ENCODE data around the gene CFAP54. TPM values are rescaled to one million over a fixed set of nuclear protein-coding genes. Genes with fewer than 3 reads are reported as not detected.

The CFAP54 gene
- polyA plus RNA-seq, 1 donor = 0.46 TPM

DNA sequence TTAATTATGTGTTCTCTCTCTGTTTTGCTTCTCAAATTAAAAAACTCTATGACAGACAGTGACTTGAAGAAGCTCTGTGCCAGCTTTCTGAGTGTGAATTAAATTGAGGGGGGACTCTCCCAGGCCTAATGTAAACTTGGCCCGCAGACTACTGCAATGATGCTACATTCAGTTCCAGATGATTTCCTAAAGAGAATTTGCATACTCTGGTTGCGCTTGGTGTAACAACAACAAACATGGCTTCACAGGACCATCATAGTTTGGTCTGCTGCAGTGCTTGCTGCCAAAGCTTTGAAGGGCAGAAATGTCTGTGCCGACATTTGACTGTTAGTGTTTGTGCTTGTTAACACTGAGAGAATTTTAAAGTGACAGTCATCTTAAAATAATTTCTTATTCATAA lies 25.0 kb downstream of the CFAP54 start:
- Histone ChIP-seq H3K4me1 (ENCODE audit: control insufficient read depth, insufficient read depth, low read length) (no peaks in the 10 kb centered on the region), H3K9me3 (ENCODE audit: control insufficient read depth, low read depth, low read length) (no peaks in the 10 kb centered on the region), H3K4me3 (ENCODE audit: low read length) (no peak overlapping the region), H3K36me3 (ENCODE audit: control insufficient read depth, insufficient read depth, low read length) (no peaks in the 10 kb centered on the region), H3K27me3 (ENCODE audit: control insufficient read depth, insufficient read depth, low read length) (no peaks in the 10 kb centered on the region), H3K27ac (ENCODE audit: low read length) (no peak overlapping the region)
- no CpG with 5 or more reads among the region's 3 CpGs for WGBS (ENCODE audit: insufficient coverage, low lambda C conversion rate)
- no peak for DNase-seq

- no peaks in the 10 kb centered on the region for H3K9me3 ChIP-seq (ENCODE audit: control insufficient read depth, low read depth, low read length)
- no peaks in the 10 kb centered on the region for H3K36me3 ChIP-seq (ENCODE audit: control insufficient read depth, insufficient read depth, low read length)
- 20% methylated on average over 3 of the region's 8 CpGs for WGBS (ENCODE audit: insufficient coverage, low lambda C conversion rate)
- H3K27me3 ChIP-seq (ENCODE audit: control insufficient read depth, insufficient read depth, low read length) = no peaks in the 10 kb centered on the region
- H3K4me3 ChIP-seq (ENCODE audit: low read length) = no peak overlapping the region
- H3K27ac ChIP-seq (ENCODE audit: low read length) = no peak overlapping the region
- H3K4me1 ChIP-seq (ENCODE audit: control insufficient read depth, insufficient read depth, low read length) = no peaks in the 10 kb centered on the region
- peak; percentile 47 to 48 for DNase-seq
Measured at GRCh38 chr12:96516472-96517430, 27.4 kb downstream of the CFAP54 start.

DNA sequence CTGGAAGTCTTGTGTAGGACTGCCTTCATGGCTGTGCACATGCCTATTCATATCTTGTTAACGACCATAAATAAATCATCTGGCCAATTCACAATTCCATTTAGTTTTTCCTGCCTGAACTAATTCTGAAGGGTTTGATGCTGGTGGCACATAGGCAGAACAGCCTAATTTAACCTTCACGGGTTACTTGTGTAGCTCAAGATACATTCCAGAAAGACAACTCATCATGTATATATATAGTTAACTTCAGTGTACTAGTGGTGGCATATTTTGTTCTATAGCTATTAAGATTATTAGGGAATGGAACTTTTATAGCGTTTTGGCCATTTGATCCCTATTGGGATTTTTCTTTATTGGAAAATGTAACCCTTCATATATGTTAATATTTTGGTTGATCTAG lies 31.4 kb downstream of the CFAP54 start:
- Histone ChIP-seq H3K27ac (ENCODE audit: low read length) (no peak overlapping the region), H3K9me3 (ENCODE audit: control insufficient read depth, low read depth, low read length) (no peaks in the 10 kb centered on the region), H3K4me3 (ENCODE audit: low read length) (no peak overlapping the region), H3K36me3 (ENCODE audit: control insufficient read depth, insufficient read depth, low read length) (no peaks in the 10 kb centered on the region), H3K4me1 (ENCODE audit: control insufficient read depth, insufficient read depth, low read length) (no peaks in the 10 kb centered on the region), H3K27me3 (ENCODE audit: control insufficient read depth, insufficient read depth, low read length) (no peaks in the 10 kb centered on the region)
- DNase-seq = no peak
- no CpG with 5 or more reads among the region's 3 CpGs for WGBS (ENCODE audit: insufficient coverage, low lambda C conversion rate)

DNA sequence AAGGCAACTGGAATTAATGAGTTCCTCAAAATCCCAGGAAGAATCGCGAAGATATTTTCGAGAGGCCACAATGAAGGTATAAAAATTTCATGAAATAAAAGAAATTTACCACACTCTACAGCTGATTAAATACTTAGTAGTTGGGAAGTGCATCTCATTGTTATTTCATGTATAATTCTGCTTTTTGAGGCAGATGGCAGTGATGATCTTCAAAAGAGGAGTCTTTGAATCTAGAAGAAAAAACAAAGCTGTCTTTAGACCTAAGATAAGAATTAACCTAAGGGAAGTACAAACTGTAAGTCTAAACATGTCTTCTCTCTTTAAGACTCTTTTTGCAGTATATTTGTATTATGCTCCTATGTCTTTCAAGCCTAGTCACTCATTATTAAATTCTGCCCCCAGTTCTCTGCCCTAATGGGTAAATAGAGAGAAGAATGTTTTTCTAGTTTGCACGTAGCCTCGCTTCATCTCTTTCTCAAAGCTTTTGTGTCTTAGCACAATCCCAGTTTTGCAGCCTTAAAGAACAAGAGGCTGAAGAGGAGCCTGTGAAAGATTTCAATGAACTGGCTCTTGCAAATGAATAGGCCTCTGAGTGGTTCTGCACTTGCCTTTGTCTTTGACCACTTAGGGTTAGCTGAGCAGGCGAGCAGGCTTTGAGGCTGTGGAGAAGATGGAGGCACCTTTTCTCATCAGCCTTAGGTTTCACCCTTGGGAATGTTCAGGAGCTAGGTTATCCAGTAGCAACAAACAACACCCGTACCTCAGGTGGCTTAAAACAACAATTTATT lies 32.7 kb downstream of the CFAP54 start:
- Histone ChIP-seq H3K4me1 (ENCODE audit: control insufficient read depth, insufficient read depth, low read length) (no peaks in the 10 kb centered on the region), H3K36me3 (ENCODE audit: control insufficient read depth, insufficient read depth, low read length) (no peaks in the 10 kb centered on the region), H3K4me3 (ENCODE audit: low read length) (no peak overlapping the region), H3K9me3 (ENCODE audit: control insufficient read depth, low read depth, low read length) (no peaks in the 10 kb centered on the region), H3K27ac (ENCODE audit: low read length) (no peak overlapping the region), H3K27me3 (ENCODE audit: control insufficient read depth, insufficient read depth, low read length) (no peaks in the 10 kb centered on the region)
- WGBS (ENCODE audit: insufficient coverage, low lambda C conversion rate) = 95% methylated on average over 3 of the region's 7 CpGs
- DNase-seq = no peak

GRCh38 chr12:96522690-96523089 lies 33.3 kb downstream of the CFAP54 start:
- no peak overlapping the region for H3K4me3 ChIP-seq (ENCODE audit: low read length)
- H3K36me3 ChIP-seq (ENCODE audit: control insufficient read depth, insufficient read depth, low read length) = no peaks in the 10 kb centered on the region
- WGBS (ENCODE audit: insufficient coverage, low lambda C conversion rate) = no CpG with 5 or more reads among the region's 3 CpGs
- H3K4me1 ChIP-seq (ENCODE audit: control insufficient read depth, insufficient read depth, low read length) = no peaks in the 10 kb centered on the region
- no peak overlapping the region for H3K27ac ChIP-seq (ENCODE audit: low read length)
- no peaks in the 10 kb centered on the region for H3K27me3 ChIP-seq (ENCODE audit: control insufficient read depth, insufficient read depth, low read length)
- H3K9me3 ChIP-seq (ENCODE audit: control insufficient read depth, low read depth, low read length) = no peaks in the 10 kb centered on the region
- no peak for DNase-seq

GRCh38 chr12:96526110-96526509 lies 36.7 kb downstream of the CFAP54 start:
- no peaks in the 10 kb centered on the region for H3K36me3 ChIP-seq (ENCODE audit: control insufficient read depth, insufficient read depth, low read length)
- no peaks in the 10 kb centered on the region for H3K9me3 ChIP-seq (ENCODE audit: control insufficient read depth, low read depth, low read length)
- WGBS (ENCODE audit: insufficient coverage, low lambda C conversion rate) = no CpG with 5 or more reads among the region's 1 CpG
- no peak for DNase-seq
- no peaks in the 10 kb centered on the region for H3K4me1 ChIP-seq (ENCODE audit: control insufficient read depth, insufficient read depth, low read length)
- no peak overlapping the region for H3K27ac ChIP-seq (ENCODE audit: low read length)
- no peak overlapping the region for H3K4me3 ChIP-seq (ENCODE audit: low read length)
- H3K27me3 ChIP-seq (ENCODE audit: control insufficient read depth, insufficient read depth, low read length) = no peaks in the 10 kb centered on the region

- Histone ChIP-seq H3K27ac (ENCODE audit: low read length) (no peak overlapping the region), H3K9me3 (ENCODE audit: control insufficient read depth, low read depth, low read length) (no peaks in the 10 kb centered on the region), H3K4me3 (ENCODE audit: low read length) (no peak overlapping the region), H3K27me3 (ENCODE audit: control insufficient read depth, insufficient read depth, low read length) (no peaks in the 10 kb centered on the region), H3K36me3 (ENCODE audit: control insufficient read depth, insufficient read depth, low read length) (no peaks in the 10 kb centered on the region), H3K4me1 (ENCODE audit: control insufficient read depth, insufficient read depth, low read length) (no peaks in the 10 kb centered on the region)
- WGBS (ENCODE audit: insufficient coverage, low lambda C conversion rate) = 90% methylated on average over 2 of the region's 7 CpGs
- DNase-seq = no peak
Measured at GRCh38 chr12:96529912-96530311, 40.5 kb downstream of the CFAP54 start.

DNA sequence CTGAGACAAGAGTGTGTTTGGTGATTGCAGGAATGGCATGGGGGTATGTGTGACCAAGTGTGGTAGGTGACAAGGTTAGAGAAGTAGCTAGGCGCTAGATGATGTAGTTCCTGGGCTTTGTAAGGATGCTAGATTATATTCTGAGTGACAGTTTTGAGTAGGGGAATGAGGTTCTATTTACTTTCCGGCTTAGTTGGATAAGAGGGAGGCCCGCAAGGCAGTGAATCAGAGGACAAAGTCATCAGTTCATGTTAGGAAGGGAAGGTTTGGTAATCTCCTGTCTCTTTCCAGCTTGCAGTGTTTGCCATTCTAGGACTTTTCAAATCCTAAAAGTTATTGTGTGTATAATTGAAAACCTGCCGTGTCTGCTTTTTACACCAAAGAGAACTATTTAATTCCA lies 45.0 kb downstream of the CFAP54 start:
- WGBS (ENCODE audit: insufficient coverage, low lambda C conversion rate) = 29% methylated on average over 1 of the region's 4 CpGs
- Histone ChIP-seq H3K4me1 (ENCODE audit: control insufficient read depth, insufficient read depth, low read length) (no peaks in the 10 kb centered on the region), H3K9me3 (ENCODE audit: control insufficient read depth, low read depth, low read length) (no peaks in the 10 kb centered on the region), H3K36me3 (ENCODE audit: control insufficient read depth, insufficient read depth, low read length) (no peaks in the 10 kb centered on the region), H3K4me3 (ENCODE audit: low read length) (no peak overlapping the region), H3K27me3 (ENCODE audit: control insufficient read depth, insufficient read depth, low read length) (no peaks in the 10 kb centered on the region), H3K27ac (ENCODE audit: low read length) (no peak overlapping the region)
- peak in 1 of 2 donors; percentile 9 for DNase-seq

DNA sequence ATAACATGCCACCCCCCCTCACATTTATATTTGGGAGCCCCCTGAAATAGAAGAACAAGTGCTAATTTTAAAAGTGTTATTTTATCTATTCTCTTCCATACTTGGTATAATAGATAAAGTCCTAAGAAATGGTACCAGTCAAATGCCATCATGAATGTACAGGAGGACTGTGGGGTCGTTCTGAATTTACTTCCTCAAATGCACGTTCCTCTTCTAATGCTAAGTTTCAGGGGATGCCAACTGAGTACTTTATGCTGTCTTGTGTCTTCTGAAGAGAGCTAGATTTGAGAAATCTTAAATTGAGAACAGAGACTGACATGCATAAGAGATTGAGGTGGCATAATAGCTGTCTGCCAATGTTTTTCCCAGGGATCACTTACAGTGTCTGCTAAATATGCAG lies 59.0 kb downstream of the CFAP54 start:
- no peaks in the 10 kb centered on the region for H3K9me3 ChIP-seq (ENCODE audit: control insufficient read depth, low read depth, low read length)
- no peak overlapping the region for H3K4me3 ChIP-seq (ENCODE audit: low read length)
- H3K27ac ChIP-seq (ENCODE audit: low read length) = no peak overlapping the region
- no peak for DNase-seq
- no peaks in the 10 kb centered on the region for H3K27me3 ChIP-seq (ENCODE audit: control insufficient read depth, insufficient read depth, low read length)
- WGBS (ENCODE audit: insufficient coverage, low lambda C conversion rate) = no CpG with 5 or more reads among the region's 2 CpGs
- no peaks in the 10 kb centered on the region for H3K4me1 ChIP-seq (ENCODE audit: control insufficient read depth, insufficient read depth, low read length)
- no peaks in the 10 kb centered on the region for H3K36me3 ChIP-seq (ENCODE audit: control insufficient read depth, insufficient read depth, low read length)

- 75% methylated on average over 2 of the region's 2 CpGs for WGBS (ENCODE audit: insufficient coverage, low lambda C conversion rate)
- no peaks in the 10 kb centered on the region for H3K36me3 ChIP-seq (ENCODE audit: control insufficient read depth, insufficient read depth, low read length)
Measured at GRCh38 chr12:96549341-96549740, 60.0 kb downstream of the CFAP54 start.

More at GRCh38 chr12:96549341-96549740, 60.0 kb downstream of the CFAP54 start:
- DNase-seq = no peak
- Histone ChIP-seq H3K4me3 (ENCODE audit: low read length) (no peak overlapping the region), H3K27me3 (ENCODE audit: control insufficient read depth, insufficient read depth, low read length) (no peaks in the 10 kb centered on the region), H3K9me3 (ENCODE audit: control insufficient read depth, low read depth, low read length) (no peaks in the 10 kb centered on the region), H3K4me1 (ENCODE audit: control insufficient read depth, insufficient read depth, low read length) (no peaks in the 10 kb centered on the region), H3K27ac (ENCODE audit: low read length) (no peak overlapping the region)

All from large intestine (tissue), 3 donors.